DOHH2 (cell line): ENCODE data around the gene C19orf85.

Source experiments
- CTCF ChIP-seq: fragments of 200-600 bp; sonication (generic); IDR thresholded peaks from one replicate; pipeline ENCODE4 v1.5.1; 2014; ENCODE audit warnings: antibody characterized with exemption, mild to moderate bottlenecking, low read depth, low read length; ENCODE audit not compliant: poor library complexity, severe bottlenecking
- EZH2phosphoT487 ChIP-seq: fragments of 200-600 bp; sonication (generic); IDR thresholded peaks from 2 replicates; pipeline ENCODE4 v1.6.1; 2017; ENCODE audit warnings: borderline replicate concordance, mild to moderate bottlenecking, antibody characterized with exemption, low read length, moderate library complexity, mixed read lengths

DNA sequence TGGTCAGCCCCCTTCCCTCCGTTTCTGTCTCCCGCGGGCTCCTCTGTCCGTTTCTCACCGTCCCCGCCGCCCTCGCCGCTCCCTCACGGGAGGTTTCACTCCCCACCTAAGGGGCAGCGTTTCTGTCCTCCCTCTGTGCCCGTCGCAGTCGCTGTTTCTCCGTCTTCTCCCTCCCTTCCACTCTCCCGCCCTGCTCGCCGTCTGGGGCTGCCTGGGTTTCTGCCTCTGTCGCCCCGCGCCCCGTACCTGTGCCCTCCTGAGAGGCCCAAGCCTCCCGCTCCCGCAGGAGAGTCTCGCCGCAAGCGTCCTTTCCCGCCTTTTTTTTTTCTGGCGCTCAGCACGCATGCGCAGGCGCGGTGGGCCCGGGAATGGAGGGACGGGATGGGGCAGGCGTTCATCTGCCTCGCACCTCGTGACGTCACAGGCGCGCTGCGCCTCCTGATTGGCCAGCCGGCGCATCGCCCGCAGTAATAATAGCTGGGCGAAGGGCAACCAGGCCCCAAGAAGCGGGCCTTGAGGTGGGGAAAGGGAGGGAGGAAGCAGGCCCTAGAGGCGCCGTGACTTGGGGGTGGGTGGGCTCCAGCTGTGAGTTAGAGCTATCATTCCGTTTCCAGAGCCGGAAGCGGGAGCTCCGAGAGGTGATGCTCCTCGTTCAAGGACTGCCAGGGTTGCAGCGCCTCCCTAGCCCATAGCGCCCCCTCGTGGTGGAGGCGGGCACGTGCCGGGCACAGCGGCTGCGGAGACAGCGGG is 39.1 kb upstream of the C19orf85 start:
- peak; percentile 97 for TF ChIP-seq CTCF
- TF ChIP-seq EZH2phosphoT487 = no peak
